RPMI7951 (cell line): ENCODE measurements around the gene CLCA2. TPM values are rescaled to one million over a fixed set of nuclear protein-coding genes. Genes with fewer than 3 reads are reported as not detected.

ENCODE experiments used
- DNase-seq: peaks from one replicate; pipeline ENCODE4 v3.0.0-alpha.2; 2012; ENCODE audit warnings: low read depth
- total RNA-seq: library from RNA; depleted of rRNA; stranded (reverse); fragments of >200 nt; shearing (Covaris generic); gene quantifications from 2 replicates; pipeline ENCODE4 v1.2.3, GENCODE V29; 2014

CLCA2 gene
- total RNA-seq, 1 experiment from 2014 or later: 0.36 TPM

DNA sequence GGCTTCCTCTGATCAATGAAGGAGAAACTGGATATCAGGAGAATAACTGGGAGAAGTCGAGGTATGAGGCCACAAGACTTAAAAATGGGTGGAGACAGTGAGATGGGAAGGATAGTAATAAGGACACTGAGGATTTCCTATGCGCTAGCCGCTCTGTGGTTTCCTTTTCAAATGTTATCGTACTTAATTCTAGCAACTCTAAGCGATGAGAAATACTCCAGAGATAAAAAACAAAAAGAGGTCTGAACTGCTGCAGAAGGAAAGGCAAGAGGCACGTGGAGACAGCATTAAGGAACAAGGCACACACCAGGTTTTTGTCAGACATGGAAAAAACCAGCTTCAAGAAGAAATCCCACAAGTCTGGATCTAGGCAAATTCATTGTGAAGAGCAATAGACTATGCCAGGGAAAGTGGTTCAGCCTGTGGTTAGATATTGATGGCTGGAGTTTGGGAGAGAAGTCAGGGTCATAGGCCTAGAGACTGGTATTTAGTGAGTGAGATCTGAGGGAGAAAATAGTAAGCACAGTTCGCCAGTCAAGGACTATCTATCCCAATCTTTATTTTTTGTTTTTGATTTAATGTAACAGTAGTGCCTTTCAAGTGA, 5.3 kb downstream of the CLCA2 start:
- peak; percentile 68 for DNase-seq

DNA sequence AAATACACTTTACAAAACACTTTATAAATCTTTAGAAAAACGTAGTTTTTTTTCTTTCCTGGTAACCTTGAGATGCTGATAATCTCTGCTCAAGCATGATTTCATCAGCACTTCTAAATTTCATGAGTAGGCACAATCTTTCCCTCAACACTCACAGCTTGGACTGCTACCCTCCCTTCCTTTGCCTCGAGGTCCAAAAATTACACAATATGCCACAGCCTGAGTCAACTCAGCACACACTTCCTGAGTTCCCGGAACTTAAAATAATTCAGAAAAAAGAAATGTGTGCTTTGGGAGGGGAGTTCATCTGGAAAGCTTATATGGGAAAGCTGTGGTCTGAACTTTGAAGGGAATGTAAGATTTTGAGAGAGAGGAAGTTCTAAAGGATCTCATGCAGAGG, 5.9 kb downstream of the CLCA2 start:
- DNase-seq: peak; percentile 97

GRCh38 chr1:86430376-86430775, 6.4 kb downstream of the CLCA2 start:
- DNase-seq: no peak

DNA sequence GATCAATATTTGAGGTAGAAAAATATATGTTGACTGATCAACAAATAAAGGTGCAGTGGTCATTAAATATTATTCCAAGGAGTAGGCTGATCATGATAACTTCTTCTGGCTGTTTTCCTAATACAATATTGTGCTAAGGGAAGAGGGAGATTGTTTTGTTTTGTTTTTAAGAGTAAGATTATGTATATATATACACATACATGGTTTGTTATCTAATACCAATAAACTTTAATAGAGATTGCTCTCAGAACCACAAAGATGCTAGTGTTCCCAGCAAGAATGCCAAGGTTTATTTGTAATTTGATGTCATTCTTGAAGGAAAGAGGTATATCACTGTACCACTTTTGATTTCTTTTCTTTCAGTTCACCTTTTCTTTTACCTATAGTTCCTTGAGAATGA, 10.1 kb downstream of the CLCA2 start:
- no peak for DNase-seq

DNA sequence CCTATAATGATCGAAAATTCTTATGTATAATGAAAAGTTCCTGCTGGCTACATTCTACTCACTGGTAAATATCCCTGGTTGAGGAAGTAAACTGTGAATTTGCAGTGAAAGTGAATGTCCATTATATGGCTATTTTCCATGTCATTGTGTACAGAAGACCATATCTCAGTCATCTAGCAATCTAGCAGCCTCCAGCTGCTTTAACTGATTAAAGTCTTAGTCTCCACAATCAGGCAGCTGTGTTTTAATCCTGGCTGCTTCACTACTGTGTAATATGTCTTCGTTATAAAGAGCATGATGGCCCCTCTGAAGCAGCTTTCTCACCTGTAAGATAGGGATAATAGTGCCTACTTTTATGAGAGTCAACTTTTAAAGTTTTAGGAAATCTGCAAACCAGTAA, 11.4 kb downstream of the CLCA2 start:
- no peak for DNase-seq

DNA sequence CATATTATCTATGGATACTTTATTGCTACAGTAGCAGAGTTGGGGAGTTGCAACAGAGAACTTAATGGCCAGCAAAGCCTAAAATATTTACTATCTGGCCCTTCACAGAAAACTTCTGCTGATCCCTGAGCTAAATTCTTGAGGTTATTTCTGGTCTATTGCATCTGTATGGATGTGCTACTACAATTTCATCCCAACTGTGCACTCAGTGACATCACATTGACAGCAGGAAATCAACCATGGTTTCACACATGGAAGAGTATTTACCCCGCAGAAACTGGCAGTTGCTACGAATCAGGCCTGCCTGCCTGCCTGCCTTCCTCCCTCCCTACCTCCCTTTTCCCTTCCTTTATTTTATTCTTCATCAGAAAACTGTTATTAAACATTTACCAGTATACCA, 12.1 kb downstream of the CLCA2 start:
- DNase-seq: no peak

GRCh38 chr1:86441581-86441980, 17.6 kb downstream of the CLCA2 start:
- no peak for DNase-seq

DNA sequence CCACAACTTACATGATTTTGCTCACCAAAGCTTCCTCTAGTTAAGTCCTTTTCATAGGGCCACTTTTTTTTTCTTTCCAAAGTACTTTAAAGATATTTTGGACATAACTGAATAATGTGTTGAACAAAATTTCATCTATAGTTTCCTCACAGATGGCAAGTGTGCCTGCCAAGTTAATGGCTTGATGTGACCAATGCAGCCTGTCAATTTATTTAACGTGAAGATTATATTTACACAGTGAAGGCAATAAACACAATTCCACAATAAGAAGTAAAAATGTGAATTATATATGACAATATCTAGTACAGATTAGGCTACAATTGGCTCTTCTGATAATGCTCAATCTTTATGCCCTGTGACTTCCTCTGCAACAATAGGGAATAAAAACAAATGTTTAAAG, 18.0 kb downstream of the CLCA2 start:
- DNase-seq: no peak

DNA sequence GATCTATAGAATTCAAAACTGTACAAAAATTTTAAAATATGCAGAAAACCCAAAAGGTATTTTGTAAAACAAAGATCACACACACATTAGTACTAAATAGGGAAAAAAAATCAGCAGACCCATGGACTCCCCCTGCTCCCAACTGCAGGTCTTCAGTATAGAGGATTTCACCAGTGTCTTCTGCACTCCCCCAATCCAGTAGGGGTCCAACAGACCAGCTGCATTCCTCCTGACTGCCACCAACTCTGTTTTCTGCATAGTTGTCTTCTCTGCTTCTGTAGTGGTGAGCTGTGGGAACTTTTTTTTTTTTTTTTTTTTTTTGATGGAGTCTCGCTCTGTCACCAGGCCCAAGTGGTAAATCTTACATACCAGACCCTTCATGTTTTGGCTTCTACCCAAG, 21.9 kb downstream of the CLCA2 start:
- DNase-seq: no peak

GRCh38 chr1:86447198-86447790, 23.3 kb downstream of the CLCA2 start:
- no peak for DNase-seq

- no peak for DNase-seq
Observed at GRCh38 chr1:86448670-86449069, 24.7 kb downstream of the CLCA2 start.

DNA sequence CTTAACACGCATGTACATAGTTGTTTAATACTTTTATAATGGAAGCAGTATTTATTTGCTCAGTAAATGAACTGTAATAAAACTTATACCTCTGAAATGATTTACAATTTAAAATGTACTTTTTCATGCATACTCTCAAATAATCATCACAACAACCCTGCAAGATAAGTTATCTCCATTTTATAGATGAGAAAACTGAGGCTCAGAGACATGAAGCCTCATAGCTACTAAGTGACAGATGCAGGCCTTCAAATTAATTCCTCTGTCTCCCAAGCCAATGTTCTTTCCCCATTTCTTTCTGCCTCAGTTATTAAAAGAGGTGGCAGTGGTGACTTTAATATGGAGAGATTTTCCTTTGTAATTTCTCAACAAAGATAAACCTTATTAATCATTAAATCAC, 25.1 kb downstream of the CLCA2 start:
- DNase-seq: no peak

DNA sequence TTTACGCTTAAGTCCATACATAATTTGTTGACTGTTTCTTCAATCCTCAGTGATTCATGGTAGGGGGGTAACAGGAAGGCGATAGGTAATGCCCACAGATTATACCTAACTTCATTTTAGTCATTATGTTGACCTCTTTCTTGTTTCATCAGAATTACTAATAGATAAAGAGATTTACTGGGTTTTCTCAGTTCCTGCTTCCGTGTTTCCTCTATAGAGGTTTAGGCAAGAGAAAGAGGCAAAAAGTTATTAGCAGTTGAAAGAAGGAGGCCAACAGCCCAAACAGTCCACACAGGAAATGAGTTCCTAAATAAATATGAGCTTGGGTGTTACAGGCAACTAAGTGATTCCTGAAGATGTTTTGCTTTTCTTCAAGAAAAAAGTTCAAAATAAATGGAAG, 26.9 kb downstream of the CLCA2 start:
- no peak for DNase-seq

DNA sequence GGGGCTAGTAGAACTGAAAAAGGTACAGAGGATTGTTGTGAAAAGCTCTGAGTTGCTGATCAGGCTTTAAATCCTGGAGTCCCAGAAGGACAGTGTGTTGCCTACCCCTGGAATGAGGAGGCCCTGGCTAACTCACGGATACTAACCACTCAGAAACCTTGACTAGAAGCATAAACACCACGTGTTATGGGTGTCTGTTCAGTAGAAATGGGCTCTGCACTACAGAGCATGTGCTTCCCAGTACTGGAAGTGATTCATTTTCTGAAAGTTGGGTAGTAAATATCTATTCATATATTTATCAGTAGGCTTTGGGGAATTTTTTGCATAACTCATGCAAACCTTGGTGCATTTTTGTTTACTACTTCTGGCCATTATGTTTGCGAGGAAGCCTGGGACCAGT, 29.7 kb downstream of the CLCA2 start:
- DNase-seq: no peak

GRCh38 chr1:86455073-86455472, 31.1 kb downstream of the CLCA2 start:
- no peak for DNase-seq

DNA sequence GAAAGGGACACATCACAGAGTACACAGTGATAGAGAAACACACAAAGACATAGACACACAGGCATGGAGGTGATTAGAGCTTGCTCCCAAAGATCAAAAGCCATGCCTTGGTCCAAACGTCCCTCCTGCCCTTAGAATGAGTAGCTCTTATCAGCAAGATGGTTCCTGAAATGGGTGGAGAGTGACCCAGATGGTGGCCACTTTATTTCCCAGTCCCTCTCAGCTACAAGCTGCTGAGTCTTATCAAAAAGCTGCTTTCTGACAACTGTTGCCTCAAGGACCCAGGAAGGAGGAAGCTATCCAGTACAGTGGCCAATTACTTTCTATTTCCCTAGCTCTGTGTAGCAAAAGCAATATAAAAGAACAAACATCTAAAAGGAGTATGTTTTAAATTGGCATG, 37.0 kb downstream of the CLCA2 start:
- no peak for DNase-seq

- DNase-seq: no peak
Observed at GRCh38 chr1:86461482-86461881, 37.5 kb downstream of the CLCA2 start.

- no peak for DNase-seq
Observed at GRCh38 chr1:86464819-86465218, 40.8 kb downstream of the CLCA2 start.

DNA sequence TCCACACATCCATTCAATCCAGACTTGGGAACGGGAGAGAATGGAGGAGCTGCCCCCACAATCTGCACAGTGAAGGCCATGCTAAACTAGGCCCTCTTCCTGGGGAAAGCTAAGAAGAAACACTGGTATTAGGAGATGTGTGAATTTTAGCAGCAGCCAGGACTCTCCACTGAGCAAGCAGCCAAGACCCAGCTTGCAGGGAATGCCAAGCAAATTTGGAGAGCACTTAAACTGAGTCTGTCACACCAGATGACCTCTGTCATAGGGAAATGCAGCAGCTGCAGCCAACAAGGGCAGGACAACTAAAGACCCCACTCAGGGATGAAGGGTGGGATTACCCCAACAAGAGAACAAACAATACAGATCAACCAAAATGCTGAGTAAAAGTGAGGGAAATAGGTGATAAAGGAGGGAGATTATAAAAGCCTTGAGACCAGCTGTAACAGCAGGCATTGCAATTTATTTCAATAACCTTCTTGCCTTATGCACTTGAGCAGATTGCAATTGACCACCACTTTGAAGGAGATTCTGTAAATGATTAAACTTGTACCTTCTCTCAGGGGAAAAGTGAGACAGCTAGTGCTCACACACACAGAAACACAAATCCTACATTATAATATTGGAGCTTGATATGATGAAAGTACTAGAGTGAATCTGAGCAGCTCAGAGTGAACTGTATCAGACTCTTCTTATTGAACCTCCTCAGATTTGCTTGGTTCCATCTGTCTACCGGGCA, 42.3 kb downstream of the CLCA2 start:
- no peak for DNase-seq

DNA sequence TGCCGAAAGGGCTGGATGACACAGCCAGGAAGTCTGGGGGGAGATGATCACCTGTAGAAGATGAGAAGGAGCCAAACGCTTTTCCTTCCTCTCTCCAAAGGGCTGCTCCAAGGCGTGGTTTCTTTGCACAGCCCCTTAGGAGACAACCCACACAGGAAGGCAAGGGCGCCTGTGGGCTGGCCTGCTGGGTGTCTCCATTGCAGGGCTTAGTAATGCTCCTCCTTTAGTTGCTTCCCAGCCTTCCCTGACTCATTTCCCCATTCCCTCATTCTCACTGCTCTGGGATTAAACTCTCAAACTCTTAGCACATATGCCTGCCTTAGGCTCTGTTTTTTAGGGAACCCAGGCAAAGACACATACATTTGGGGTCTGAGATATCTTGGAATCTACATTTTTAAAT, 43.0 kb downstream of the CLCA2 start:
- peak; percentile 26 for DNase-seq

- no peak for DNase-seq
Observed at GRCh38 chr1:86468501-86468977, 44.6 kb downstream of the CLCA2 start, which contains the start of gene CLCA1. TSS of gene CLCA1 (plus strand) at chr1:86468927. CDS start at chr1:86468972, 45 bp downstream.

DNA sequence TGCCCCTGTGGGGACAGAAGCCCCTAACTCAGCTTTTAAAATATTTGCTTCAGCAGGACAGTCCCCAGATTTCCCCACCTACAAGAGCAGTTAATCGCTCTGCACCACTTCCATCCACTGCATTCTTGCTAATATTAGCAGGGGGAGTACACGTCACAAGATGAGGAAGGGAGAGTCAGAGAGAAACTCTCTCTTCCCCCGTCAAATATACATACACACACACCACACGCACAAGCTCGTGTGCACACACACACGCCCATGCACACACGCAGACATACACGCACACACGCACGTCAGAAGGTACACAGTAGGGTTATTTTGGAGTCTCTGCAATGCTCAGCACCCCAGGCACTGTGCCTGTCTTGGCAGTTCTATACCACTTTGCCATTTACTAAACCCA, 46.9 kb downstream of the CLCA2 start:
- no peak for DNase-seq

- no peak for DNase-seq
Observed at GRCh38 chr1:86471291-86471690, 47.3 kb downstream of the CLCA2 start.
